Activated CD4-positive, alpha-beta T cell treated with anti-CD3 and anti-CD28 coated beads, Interleukin-10, Interleukin-2, amounts not matched to agents 100 ng/mL and 50 ng/mL, durations not matched to agents 16 hours and 8 hours (primary cell): ENCODE data around the gene FAM20B.
"Not testable (repeated sequence)": the region's sequence is repeated elsewhere in the genome, so short reads cannot be mapped to it uniquely, and the experiment has no call there.

Source experiments
- DNase-seq: peaks from one replicate; pipeline ENCODE4 v3.0.0-alpha.2; 2020

Gene FAM20B

GRCh38 chr1:179025125-179025974 is at the start of gene FAM20B:
Gene FAM20B (plus strand): TSS chr1:179025894. CDS start chr1:179043848, 17,954 bp downstream.
- DNase-seq = peak; percentile 94

- DNase-seq = no peak
Observed at GRCh38 chr1:178976541-178976940, 49.2 kb upstream of the FAM20B start.

GRCh38 chr1:178986204-178986603 is 39.5 kb upstream of the FAM20B start:
- DNase-seq = no peak

- not testable (repeated sequence) for DNase-seq
Observed at GRCh38 chr1:178988198-178988597, 37.5 kb upstream of the FAM20B start.

GRCh38 chr1:178993559-178993958 is 32.1 kb upstream of the FAM20B start:
- DNase-seq = no peak

GRCh38 chr1:178997428-178997827 is 28.3 kb upstream of the FAM20B start:
- DNase-seq = peak; percentile 25

- no peak for DNase-seq
Observed at GRCh38 chr1:178998295-178998694, 27.4 kb upstream of the FAM20B start.

GRCh38 chr1:178999061-178999460 is 26.6 kb upstream of the FAM20B start:
- no peak for DNase-seq

- DNase-seq = no peak
Observed at GRCh38 chr1:179001451-179001850, 24.2 kb upstream of the FAM20B start.

GRCh38 chr1:179002064-179002463 is 23.6 kb upstream of the FAM20B start:
- not testable (repeated sequence) for DNase-seq

- peak; percentile 62 for DNase-seq
Observed at GRCh38 chr1:179002552-179003345, 22.9 kb upstream of the FAM20B start.

- no peak for DNase-seq
Observed at GRCh38 chr1:179003512-179004066, 22.1 kb upstream of the FAM20B start.

GRCh38 chr1:179007233-179007632 is 18.5 kb upstream of the FAM20B start:
- DNase-seq = no peak

- DNase-seq = no peak
Observed at GRCh38 chr1:179010671-179011070, 15.0 kb upstream of the FAM20B start.

GRCh38 chr1:179012038-179012437 is 13.7 kb upstream of the FAM20B start:
- no peak for DNase-seq

- no peak for DNase-seq
Observed at GRCh38 chr1:179014123-179014522, 11.6 kb upstream of the FAM20B start.

GRCh38 chr1:179015396-179015795 is 10.3 kb upstream of the FAM20B start:
- no peak for DNase-seq

GRCh38 chr1:179016706-179017382 is 8.8 kb upstream of the FAM20B start:
- no peak for DNase-seq

- DNase-seq = no peak
Observed at GRCh38 chr1:179017383-179018326, 8.0 kb upstream of the FAM20B start.

GRCh38 chr1:179021873-179022272 is 3.8 kb upstream of the FAM20B start:
- no peak for DNase-seq

GRCh38 chr1:179023946-179024650 is 1.6 kb upstream of the FAM20B start:
- no peak for DNase-seq
